IMR-90 (cell line): ENCODE measurements around the gene FMOD. TPM values are rescaled to one million over a fixed set of nuclear protein-coding genes. Genes with fewer than 3 reads are reported as not detected.

Source experiments
- ATAC-seq: fragments of 200-7000 bp; cut with Tn5 transposase; 2 replicates; pipeline ENCODE4 v1.9.1; 2020; ENCODE audit warnings: low read depth, mild to moderate bottlenecking, moderate library complexity
- BruUV-seq: library from RNA; stranded (reverse); fragments of 400-500 nt; replicated peaks from 2 replicates; lab custom pipeline; 2021; lab: Mats Ljungman, UMichigan
- CTCF ChIA-PET: fragments of 300-600 bp; formaldehyde crosslinking; extraction: SDS; loops from one replicate; lab custom pipeline; 2021; ENCODE audit warnings: antibody characterized with exemption; lab: Yijun Ruan, JAX
- POLR2A ChIA-PET: fragments of 300-600 bp; sonication (Branson Sonifier 250); formaldehyde crosslinking; loops from one replicate; lab custom pipeline; 2022; ENCODE audit warnings: antibody characterized with exemption; ENCODE audit not compliant: unreplicated experiment; lab: Charles Lee
- DNase-seq: peaks from one replicate; pipeline ENCODE4 v3.0.0; 2013
- H2AFZ ChIP-seq: replicated peaks from 2 replicates; pipeline ENCODE3; 2013; ENCODE audit warnings: low read length, mild to moderate bottlenecking; ENCODE audit not compliant: poor library complexity
- H2AK5ac ChIP-seq: 2 replicates; pipeline ENCODE4 v1.6.1; 2013; ENCODE audit warnings: low read depth, low read length, inconsistent platforms
- H2AK9ac ChIP-seq: replicated peaks from 2 replicates; pipeline ENCODE3; 2013; ENCODE audit warnings: mild to moderate bottlenecking, low read depth, low read length, moderate library complexity; ENCODE audit not compliant: poor library complexity
- H2BK120ac ChIP-seq: 2 replicates; pipeline ENCODE4 v1.6.1; 2013; ENCODE audit warnings: low read depth, low read length, inconsistent platforms
- H2BK15ac ChIP-seq: 3 replicates; pipeline ENCODE4 v1.6.1; 2013; ENCODE audit warnings: low read depth, low read length, inconsistent platforms
- H2BK20ac ChIP-seq: 2 replicates; pipeline ENCODE4 v1.6.1; 2013; ENCODE audit warnings: low read depth, mild to moderate bottlenecking, inconsistent platforms, low read length, moderate library complexity
- H2BK5ac ChIP-seq: 2 replicates; pipeline ENCODE4 v1.6.1; 2013; ENCODE audit warnings: mild to moderate bottlenecking, low read depth, low read length, inconsistent platforms; ENCODE audit not compliant: poor library complexity, severe bottlenecking
- H3K14ac ChIP-seq: replicated peaks from 2 replicates; pipeline ENCODE4 v1.6.1; 2013; ENCODE audit warnings: low read depth, low read length, inconsistent platforms
- H3K18ac ChIP-seq: 2 replicates; pipeline ENCODE4 v1.6.1; 2013; ENCODE audit warnings: low read depth, low read length, control low read depth
- H3K23ac ChIP-seq: 2 replicates; pipeline ENCODE4 v1.6.1; 2013; ENCODE audit warnings: low read depth, low read length, inconsistent platforms
- H3K27ac ChIP-seq: 2 replicates; pipeline ENCODE4 v1.5.1; 2013; ENCODE audit warnings: mild to moderate bottlenecking, control low read depth, low read length; ENCODE audit not compliant: insufficient read depth
- H3K27me3 ChIP-seq: 2 replicates; pipeline ENCODE4 v1.6.1; 2013; ENCODE audit warnings: low read length; ENCODE audit not compliant: control insufficient read depth, insufficient read depth
- H3K36me3 ChIP-seq: 2 replicates; pipeline ENCODE4 v1.6.1; 2013; ENCODE audit warnings: low read length, mixed read lengths; ENCODE audit not compliant: control insufficient read depth, insufficient read depth
- H3K4ac ChIP-seq: 2 replicates; pipeline ENCODE4 v1.6.1; 2013; ENCODE audit warnings: low read depth, low read length, inconsistent platforms
- H3K4me1 ChIP-seq: 2 replicates; pipeline ENCODE4 v1.6.1; 2013; ENCODE audit warnings: low read length, mixed read lengths; ENCODE audit not compliant: control insufficient read depth, insufficient read depth
- H3K4me2 ChIP-seq: 2 replicates; pipeline ENCODE4 v1.6.1; 2013; ENCODE audit warnings: low read depth, mild to moderate bottlenecking, control low read depth, low read length, moderate library complexity
- H3K4me3 ChIP-seq: 2 replicates; pipeline ENCODE4 v1.5.1; 2013; ENCODE audit warnings: low read depth, mild to moderate bottlenecking, control low read depth, low read length, moderate library complexity; ENCODE audit not compliant: insufficient read depth
- H3K56ac ChIP-seq: 2 replicates; pipeline ENCODE4 v1.6.1; 2013; ENCODE audit warnings: low read length, inconsistent platforms; ENCODE audit not compliant: insufficient read depth; ENCODE audit errors: extremely low read depth
- H3K79me1 ChIP-seq, 2 experiments: 2 replicates each; pipeline ENCODE4 v1.6.1; 2013; ENCODE audit warnings: low read length in 2 of 2, inconsistent platforms in 1 of 2, low read depth in 1 of 2
- H3K9ac ChIP-seq: 2 replicates; pipeline ENCODE4 v1.6.1; 2013; ENCODE audit warnings: low read depth, low read length, control low read depth
- H3K9me1 ChIP-seq: 2 replicates; pipeline ENCODE4 v1.6.1; 2013; ENCODE audit warnings: low read length, inconsistent platforms; ENCODE audit not compliant: insufficient read depth
- H3K9me3 ChIP-seq: 2 replicates; pipeline ENCODE4 v1.6.1; 2013; ENCODE audit warnings: low read length; ENCODE audit not compliant: control insufficient read depth, insufficient read depth
- H4K20me1 ChIP-seq: 2 replicates; pipeline ENCODE4 v1.6.1; 2013; ENCODE audit warnings: low read length, inconsistent platforms; ENCODE audit not compliant: insufficient read depth
- H4K5ac ChIP-seq: 2 replicates; pipeline ENCODE4 v1.6.1; 2013; ENCODE audit warnings: mild to moderate bottlenecking, low read depth, low read length, control low read depth
- H4K8ac ChIP-seq, 2 experiments: 2 replicates each; pipeline ENCODE4 v1.6.1; 2013; ENCODE audit warnings: low read depth in 2 of 2, low read length in 2 of 2, control low read depth in 1 of 2, inconsistent platforms in 1 of 2
- H4K91ac ChIP-seq: 2 replicates; pipeline ENCODE4 v1.6.1; 2013; ENCODE audit warnings: low read depth, low read length, inconsistent platforms; ENCODE audit not compliant: insufficient read depth
- MAZ ChIP-seq: IDR thresholded peaks from 2 replicates; pipeline ENCODE4 v1.6.1; 2012; ENCODE audit warnings: low read depth, mild to moderate bottlenecking, low read length, improper control_type of control experiment, moderate library complexity, borderline replicate concordance
- RCOR1 ChIP-seq: IDR thresholded peaks from 2 replicates; pipeline ENCODE4 v1.6.1; 2012; ENCODE audit warnings: mild to moderate bottlenecking, low read length, improper control_type of control experiment; ENCODE audit not compliant: insufficient replicate concordance
- USF2 ChIP-seq: fragments of 150-350 bp; IDR thresholded peaks from 2 replicates; pipeline ENCODE4 v1.6.1; 2017; ENCODE audit warnings: mild to moderate bottlenecking, antibody characterized with exemption, low read length, low read depth
- WGBS, 2 experiments: methylation state at CpG; one replicate each; pipeline versions ENCODE4 v1.1.5 to v1.1.7; 2013; ENCODE audit warnings: missing lambda C conversion rate in 2 of 2; ENCODE audit not compliant: insufficient read length in 1 of 2; ENCODE audit errors: extremely low coverage in 2 of 2; 5-methylcytosine and 5-hydroxymethylcytosine counted together
- dilution Hi-C: fragments of 300-500 bp; cut with HindIII; formaldehyde crosslinking; loops from one replicate; pipeline ENCODE4 v1.14.3; 2018; ENCODE audit warnings: low sequenced_read_pairs; ENCODE audit not compliant: unreplicated experiment
- in situ Hi-C: fragments of 300-500 bp; cut with MboI; formaldehyde crosslinking; loops from 3 replicates; pipeline ENCODE4 v1.14.3; 2019; ENCODE audit warnings: low sequenced_read_pairs, inconsistent platforms, mixed read lengths
- intact Hi-C: fragments of 100-400 bp; cut with micrococcal nuclease; formaldehyde crosslinking; loops from 2 replicates; pipeline ENCODE4 v1.10.0; 2022
- polyA plus RNA-seq, 3 experiments: library from polyadenylated mRNA; depleted of rRNA; stranded (reverse); fragments of >200 nt; gene quantifications; 2 replicates each; pipeline ENCODE4 v1.2.3, GENCODE V29; 2012; ENCODE audit warnings: low replicate concordance in 1 of 3
- total RNA-seq: library from RNA; depleted of rRNA; stranded (reverse); fragments of >200 nt; gene quantifications from 2 replicates; pipeline ENCODE4 v1.2.3, GENCODE V29; 2012

Gene FMOD
- total and polyA plus RNA-seq, 2 of the 4 experiments (the other 2 are of a cell fraction) = 0.18 to 2.7 TPM

GRCh38 chr1:203320591-203321272, 30.2 kb downstream of the FMOD start:
- H3K9me3 ChIP-seq = no peaks in the 10 kb centered on the region
- H3K4ac ChIP-seq = no peak overlapping the region
- H3K4me2 ChIP-seq = peak overlapping the region; percentile 18; the same call in 1 of the 2 replicates
- H3K23ac ChIP-seq = no peak overlapping the region
- peaks cover 50% of the 10 kb centered on the region for H3K27me3 ChIP-seq
- H3K4me1 ChIP-seq = peaks cover 12% of the 10 kb centered on the region; the same call in 1 of the 2 replicates
- POLR2A ChIA-PET = no interaction called here
- no peak overlapping the region for H3K27ac ChIP-seq
- no peak overlapping the region for H2AK5ac ChIP-seq
- H3K9ac ChIP-seq = no peak overlapping the region
- DNase-seq (peak; percentile 63), ATAC-seq (peak; percentile 70)
- no peak overlapping the region for H3K18ac ChIP-seq
- H3K4me3 ChIP-seq = no peak overlapping the region
- H2AK9ac ChIP-seq = no peak overlapping the region
- 20% methylated on average over 3 of the region's 6 CpGs; no CpG with 5 or more reads in 1 of the 2 experiments for WGBS, 2 experiments
- dilution Hi-C loops = no loop called here
- no peak overlapping the region for H2BK5ac ChIP-seq
- no peak overlapping the region; the same call in 1 of the 2 replicates for H4K5ac ChIP-seq
- H4K91ac ChIP-seq = no peak overlapping the region
- H2BK120ac ChIP-seq = peak overlapping the region; percentile 49; the same call in 1 of the 2 replicates
- no peak overlapping the region; a peak in 1 of 4 replicates for H4K8ac ChIP-seq
- H2AFZ ChIP-seq = no peak overlapping the region
- no peak overlapping the region for H2BK15ac ChIP-seq
- TF ChIP-seq MAZ (no peak), USF2 (peak; percentile 92), RCOR1 (no peak)
- no peak overlapping the region for H3K56ac ChIP-seq
- H3K9me1 ChIP-seq = peaks cover 3% of the 10 kb centered on the region; the same call in 1 of the 2 replicates
- no peaks in the 10 kb centered on the region for H4K20me1 ChIP-seq
- H2BK20ac ChIP-seq = no peak overlapping the region
- intact Hi-C loops = no loop called here
- no peak overlapping the region for H3K14ac ChIP-seq
- no TSS peak for BruUV-seq
- no peaks in the 10 kb centered on the region for H3K79me1 ChIP-seq
- in situ Hi-C loops = no loop called here
- no peaks in the 10 kb centered on the region for H3K36me3 ChIP-seq
- CTCF ChIA-PET = interaction anchor here (0.8 to 2.3 kb wide), 4 partner anchors 8 to 53 kb away, joined by 3 to 8 read pairs (median 3); no protein-coding TSS in a partner anchor
